ENCODE measurements around the gene ZBTB3. TPM values are rescaled to one million over a fixed set of nuclear protein-coding genes. Genes with fewer than 3 reads are reported as not detected.

ZBTB3 gene
- total RNA-seq, 1 experiment from 2014 or later: 3.3 TPM

GRCh38 chr11:62716816-62717215 lies 37.1 kb downstream of the ZBTB3 start:
- no peak for DNase-seq

GRCh38 chr11:62716206-62716605 lies 37.8 kb downstream of the ZBTB3 start:
- ChIA-PET POLR2A (ENCODE audit: unreplicated experiment) (no interaction called here), CTCF (interaction anchor here (0.6 kb wide), 1 partner anchor 11 kb away, joined by 4 read pairs; no protein-coding TSS in a partner anchor)
- Histone ChIP-seq H3K9ac (ENCODE audit: low read length) (no peak overlapping the region), H3K9me2 (replicated peaks; ENCODE audit: low read length) (no peaks in the 10 kb centered on the region), H3K79me2 (ENCODE audit: low read length) (peaks cover 39% of the 10 kb centered on the region), H4K20me1 (ENCODE audit: low read length) (no peaks in the 10 kb centered on the region), H3K36me3 (ENCODE audit: low read depth, low read length) (peaks cover 85% of the 10 kb centered on the region), H3K4me2 (ENCODE audit: low read length) (no peak overlapping the region), H3K27me3 (ENCODE audit: low read length) (no peaks in the 10 kb centered on the region), H3K4me1 (ENCODE audit: insufficient read depth, low read length) (no peaks in the 10 kb centered on the region), H3K9me3 (ENCODE audit: low read length) (no peaks in the 10 kb centered on the region), H2AFZ (ENCODE audit: low read length) (no peak overlapping the region), H3F3A (ENCODE audit: low read length, unreplicated experiment) (no peaks in the 10 kb centered on the region), H3K4me3 (ENCODE audit: low read length) (no peak overlapping the region), H3K27ac (ENCODE audit: low read length) (no peak overlapping the region)
- intact Hi-C loops (cut with micrococcal nuclease): no loop called here
- DNase-seq (no peak), ATAC-seq (no peak)
- TF ChIP-seq EZH2 (IDR thresholded peaks at IDR 0.05; ENCODE audit: low read length, unreplicated experiment) (no peak), CTCF (conservative IDR thresholded peaks at IDR 0.05; ENCODE audit: low read depth, low read length) (no peak), EZH2phosphoT487 (IDR thresholded peaks at IDR 0.05; ENCODE audit: borderline replicate concordance, low read length) (no peak)
- no TSS peak for BruUV-seq (replicated peaks)

More at GRCh38 chr11:62716816-62717215, 37.1 kb downstream of the ZBTB3 start:
- CTCF ChIA-PET: interaction anchor here (0.5 to 0.6 kb wide), 2 partner anchors 11 to 22 kb away, joined by 4 read pairs; no protein-coding TSS in a partner anchor
- no peak for ATAC-seq
- Histone ChIP-seq H3K27me3 (ENCODE audit: low read length) (no peaks in the 10 kb centered on the region), H3K27ac (ENCODE audit: low read length) (no peak overlapping the region), H3K36me3 (ENCODE audit: low read depth, low read length) (peaks cover 86% of the 10 kb centered on the region), H3K9me2 (replicated peaks; ENCODE audit: low read length) (no peaks in the 10 kb centered on the region), H2AFZ (ENCODE audit: low read length) (no peak overlapping the region), H3K9ac (ENCODE audit: low read length) (no peak overlapping the region), H3K4me1 (ENCODE audit: insufficient read depth, low read length) (no peaks in the 10 kb centered on the region), H3K79me2 (ENCODE audit: low read length) (peaks cover 45% of the 10 kb centered on the region), H3K9me3 (ENCODE audit: low read length) (no peaks in the 10 kb centered on the region), H3F3A (ENCODE audit: low read length, unreplicated experiment) (no peaks in the 10 kb centered on the region), H3K4me2 (ENCODE audit: low read length) (no peak overlapping the region), H4K20me1 (ENCODE audit: low read length) (0 out of 2 replicates have a peak, but pooled peaks cover 3% of the 10 kb centered on the region), H3K4me3 (ENCODE audit: low read length) (no peak overlapping the region)
- intact Hi-C loops (cut with micrococcal nuclease): no loop called here
- POLR2A ChIA-PET (ENCODE audit: unreplicated experiment): no interaction called here
- no TSS peak for BruUV-seq (replicated peaks)
- TF ChIP-seq EZH2 (IDR thresholded peaks at IDR 0.05; ENCODE audit: low read length, unreplicated experiment): no peak
- no peak for TF ChIP-seq EZH2phosphoT487 (IDR thresholded peaks at IDR 0.05; ENCODE audit: borderline replicate concordance, low read length)
- TF ChIP-seq CTCF (conservative IDR thresholded peaks at IDR 0.05; ENCODE audit: low read depth, low read length): no peak

- Histone ChIP-seq H3K4me2 (ENCODE audit: low read length) (no peak overlapping the region), H4K20me1 (ENCODE audit: low read length) (no peaks in the 10 kb centered on the region), H3K27ac (ENCODE audit: low read length) (no peak overlapping the region), H3K4me1 (ENCODE audit: insufficient read depth, low read length) (no peaks in the 10 kb centered on the region), H3K36me3 (ENCODE audit: low read depth, low read length) (peaks cover 84% of the 10 kb centered on the region), H3K9ac (ENCODE audit: low read length) (no peak overlapping the region), H3K27me3 (ENCODE audit: low read length) (no peaks in the 10 kb centered on the region), H3K79me2 (ENCODE audit: low read length) (peaks cover 34% of the 10 kb centered on the region), H3K9me2 (replicated peaks; ENCODE audit: low read length) (no peaks in the 10 kb centered on the region), H3K9me3 (ENCODE audit: low read length) (no peaks in the 10 kb centered on the region), H3K4me3 (ENCODE audit: low read length) (no peak overlapping the region), H2AFZ (ENCODE audit: low read length) (no peak overlapping the region), H3F3A (ENCODE audit: low read length, unreplicated experiment) (no peaks in the 10 kb centered on the region)
- ATAC-seq (no peak), DNase-seq (no peak)
- TF ChIP-seq EZH2phosphoT487 (IDR thresholded peaks at IDR 0.05; ENCODE audit: borderline replicate concordance, low read length) (no peak), CTCF (conservative IDR thresholded peaks at IDR 0.05; ENCODE audit: low read depth, low read length) (no peak), EZH2 (IDR thresholded peaks at IDR 0.05; ENCODE audit: low read length, unreplicated experiment) (no peak)
- ChIA-PET POLR2A (ENCODE audit: unreplicated experiment) (no interaction called here), CTCF (no interaction called here)
- intact Hi-C loops (cut with micrococcal nuclease): no loop called here
- BruUV-seq (replicated peaks): no TSS peak
These were observed 38.5 kb downstream of the ZBTB3 start for GRCh38 chr11:62715150-62716130.
